ENCODE data around the gene MAMLD1.

The MAMLD1 gene

DNA sequence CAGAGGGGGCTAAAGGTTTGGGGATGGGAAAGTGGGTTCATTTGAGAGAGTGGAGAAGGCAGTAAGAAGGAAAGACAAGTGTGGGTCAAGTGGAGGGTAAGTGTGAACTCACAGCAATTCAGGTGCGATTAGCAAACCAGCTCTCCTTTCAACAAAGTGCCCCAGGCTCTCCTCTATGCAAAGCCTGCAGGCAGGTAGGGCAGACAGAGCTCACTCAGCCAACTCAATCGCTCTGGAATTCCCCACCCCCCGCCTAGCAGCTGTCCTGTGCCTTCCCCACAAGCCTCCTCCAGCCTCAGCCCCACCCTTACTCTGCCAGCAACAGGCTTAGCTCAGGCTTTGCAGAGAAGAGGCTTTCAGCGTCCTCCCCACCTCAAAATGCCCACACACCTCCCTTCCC is 14.8 kb upstream of the MAMLD1 start:
- Histone ChIP-seq H3K4me3 (replicated peaks; ENCODE audit: insufficient read depth, low read length) (no peak overlapping the region), H3K27me3 (ENCODE audit: insufficient read depth, poor library complexity, severe bottlenecking) (no peaks in the 10 kb centered on the region), H3K27ac (replicated peaks) (no peak overlapping the region)
- no peak for DNase-seq (ENCODE audit: low read depth in 1 of 2, low spot score in 1 of 2)
- TF ChIP-seq SPI1 (IDR thresholded peaks at IDR 0.05; ENCODE audit: borderline replicate concordance, low read depth) (no peak), POLR2AphosphoS5 (IDR thresholded peaks at IDR 0.05; ENCODE audit: low read depth) (no peak), GABPA (IDR thresholded peaks at IDR 0.05; ENCODE audit: low read depth) (no peak)
- TF ChIP-seq, protein P1, sequence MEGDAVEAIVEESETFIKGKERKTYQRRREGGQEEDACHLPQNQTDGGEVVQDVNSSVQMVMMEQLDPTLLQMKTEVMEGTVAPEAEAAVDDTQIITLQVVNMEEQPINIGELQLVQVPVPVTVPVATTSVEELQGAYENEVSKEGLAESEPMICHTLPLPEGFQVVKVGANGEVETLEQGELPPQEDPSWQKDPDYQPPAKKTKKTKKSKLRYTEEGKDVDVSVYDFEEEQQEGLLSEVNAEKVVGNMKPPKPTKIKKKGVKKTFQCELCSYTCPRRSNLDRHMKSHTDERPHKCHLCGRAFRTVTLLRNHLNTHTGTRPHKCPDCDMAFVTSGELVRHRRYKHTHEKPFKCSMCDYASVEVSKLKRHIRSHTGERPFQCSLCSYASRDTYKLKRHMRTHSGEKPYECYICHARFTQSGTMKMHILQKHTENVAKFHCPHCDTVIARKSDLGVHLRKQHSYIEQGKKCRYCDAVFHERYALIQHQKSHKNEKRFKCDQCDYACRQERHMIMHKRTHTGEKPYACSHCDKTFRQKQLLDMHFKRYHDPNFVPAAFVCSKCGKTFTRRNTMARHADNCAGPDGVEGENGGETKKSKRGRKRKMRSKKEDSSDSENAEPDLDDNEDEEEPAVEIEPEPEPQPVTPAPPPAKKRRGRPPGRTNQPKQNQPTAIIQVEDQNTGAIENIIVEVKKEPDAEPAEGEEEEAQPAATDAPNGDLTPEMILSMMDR (IDR thresholded peaks at IDR 0.05; ENCODE audit: insufficient read depth, low read length), result no peak
- TF ChIP-seq, protein P2, sequence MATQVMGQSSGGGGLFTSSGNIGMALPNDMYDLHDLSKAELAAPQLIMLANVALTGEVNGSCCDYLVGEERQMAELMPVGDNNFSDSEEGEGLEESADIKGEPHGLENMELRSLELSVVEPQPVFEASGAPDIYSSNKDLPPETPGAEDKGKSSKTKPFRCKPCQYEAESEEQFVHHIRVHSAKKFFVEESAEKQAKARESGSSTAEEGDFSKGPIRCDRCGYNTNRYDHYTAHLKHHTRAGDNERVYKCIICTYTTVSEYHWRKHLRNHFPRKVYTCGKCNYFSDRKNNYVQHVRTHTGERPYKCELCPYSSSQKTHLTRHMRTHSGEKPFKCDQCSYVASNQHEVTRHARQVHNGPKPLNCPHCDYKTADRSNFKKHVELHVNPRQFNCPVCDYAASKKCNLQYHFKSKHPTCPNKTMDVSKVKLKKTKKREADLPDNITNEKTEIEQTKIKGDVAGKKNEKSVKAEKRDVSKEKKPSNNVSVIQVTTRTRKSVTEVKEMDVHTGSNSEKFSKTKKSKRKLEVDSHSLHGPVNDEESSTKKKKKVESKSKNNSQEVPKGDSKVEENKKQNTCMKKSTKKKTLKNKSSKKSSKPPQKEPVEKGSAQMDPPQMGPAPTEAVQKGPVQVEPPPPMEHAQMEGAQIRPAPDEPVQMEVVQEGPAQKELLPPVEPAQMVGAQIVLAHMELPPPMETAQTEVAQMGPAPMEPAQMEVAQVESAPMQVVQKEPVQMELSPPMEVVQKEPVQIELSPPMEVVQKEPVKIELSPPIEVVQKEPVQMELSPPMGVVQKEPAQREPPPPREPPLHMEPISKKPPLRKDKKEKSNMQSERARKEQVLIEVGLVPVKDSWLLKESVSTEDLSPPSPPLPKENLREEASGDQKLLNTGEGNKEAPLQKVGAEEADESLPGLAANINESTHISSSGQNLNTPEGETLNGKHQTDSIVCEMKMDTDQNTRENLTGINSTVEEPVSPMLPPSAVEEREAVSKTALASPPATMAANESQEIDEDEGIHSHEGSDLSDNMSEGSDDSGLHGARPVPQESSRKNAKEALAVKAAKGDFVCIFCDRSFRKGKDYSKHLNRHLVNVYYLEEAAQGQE (IDR thresholded peaks at IDR 0.05; ENCODE audit: insufficient replicate concordance, low read depth), result no peak

DNA sequence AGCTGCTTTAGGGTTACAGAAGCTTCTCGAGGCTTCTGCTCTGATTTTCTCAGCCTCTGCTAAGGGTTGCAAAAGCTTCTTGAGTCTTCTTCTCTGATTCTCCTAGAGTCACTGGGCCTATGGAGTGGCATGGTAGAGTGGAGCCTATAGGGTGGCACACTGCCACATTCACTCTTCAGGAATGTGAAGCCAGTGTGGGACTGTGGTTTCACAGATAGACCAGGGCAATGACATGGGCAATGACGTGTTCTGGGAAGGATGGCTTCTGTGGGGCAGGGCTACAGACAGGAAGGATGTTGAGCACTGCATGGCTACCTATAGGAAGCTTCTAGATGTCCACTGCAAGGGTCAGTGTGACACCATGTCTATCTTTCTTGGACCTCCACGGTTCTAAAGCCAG is 11.0 kb upstream of the MAMLD1 start:
- Histone ChIP-seq H3K4me3 (replicated peaks; ENCODE audit: insufficient read depth, low read length) (no peak overlapping the region), H3K27me3 (ENCODE audit: insufficient read depth, poor library complexity, severe bottlenecking) (no peaks in the 10 kb centered on the region), H3K27ac (replicated peaks) (no peak overlapping the region)
- TF ChIP-seq, protein P1 (IDR thresholded peaks at IDR 0.05; ENCODE audit: insufficient read depth, low read length), result no peak
- TF ChIP-seq, protein P2 (IDR thresholded peaks at IDR 0.05; ENCODE audit: insufficient replicate concordance, low read depth), result no peak
- TF ChIP-seq SPI1 (IDR thresholded peaks at IDR 0.05; ENCODE audit: borderline replicate concordance, low read depth), result no peak
- DNase-seq (ENCODE audit: low read depth in 1 of 2, low spot score in 1 of 2), result no peak

DNA sequence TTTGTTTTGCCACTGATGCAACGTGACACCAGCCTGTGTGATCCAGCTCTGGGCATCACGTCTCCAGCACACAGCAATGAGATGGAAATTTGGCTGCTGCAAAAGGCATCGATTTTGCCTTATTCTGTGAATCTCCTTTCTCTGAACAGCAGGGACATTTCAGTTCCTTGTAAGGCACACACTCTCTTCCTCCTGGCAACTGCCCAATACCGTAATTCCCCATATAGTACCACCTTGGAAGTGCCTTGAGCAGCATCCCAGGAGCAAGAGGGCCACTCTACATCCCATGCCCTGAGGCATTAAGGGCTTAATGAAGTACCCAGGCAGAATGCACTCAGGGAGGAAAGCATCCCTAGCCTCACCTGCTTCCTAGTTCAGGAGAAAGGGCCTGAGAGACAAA is 10.5 kb upstream of the MAMLD1 start:
- Histone ChIP-seq H3K27ac (replicated peaks) (no peak overlapping the region), H3K4me3 (replicated peaks; ENCODE audit: insufficient read depth, low read length) (no peak overlapping the region), H3K27me3 (ENCODE audit: insufficient read depth, poor library complexity, severe bottlenecking) (no peaks in the 10 kb centered on the region)
- DNase-seq (ENCODE audit: low read depth in 1 of 2, low spot score in 1 of 2), result no peak
- TF ChIP-seq, protein P2 (IDR thresholded peaks at IDR 0.05; ENCODE audit: insufficient replicate concordance, low read depth), result no peak
- TF ChIP-seq GABPA (IDR thresholded peaks at IDR 0.05; ENCODE audit: low read depth) (no peak), POLR2AphosphoS5 (IDR thresholded peaks at IDR 0.05; ENCODE audit: low read depth) (no peak), SPI1 (IDR thresholded peaks at IDR 0.05; ENCODE audit: borderline replicate concordance, low read depth) (no peak)
- TF ChIP-seq, protein P1 (IDR thresholded peaks at IDR 0.05; ENCODE audit: insufficient read depth, low read length), result no peak
